ENCODE measurements around the gene HSFX3.
A peak's percentile ranks its signal among the peaks of the same experiment; 100 is the strongest.

HSFX3 gene

GRCh38 chrX:149517308-149517707, 32.4 kb downstream of the HSFX3 start:
- DNase-seq (ENCODE audit: low spot score) = no peak

- no peak for DNase-seq (ENCODE audit: low spot score)
These were observed 33.1 kb downstream of the HSFX3 start for GRCh38 chrX:149516604-149517003.

GRCh38 chrX:149515954-149516602, 33.6 kb downstream of the HSFX3 start:
- DNase-seq (ENCODE audit: low spot score) = no peak

- DNase-seq (ENCODE audit: low spot score) = peak; percentile 21
These were observed 35.8 kb downstream of the HSFX3 start for GRCh38 chrX:149513825-149514428.

- DNase-seq (ENCODE audit: low spot score) = peak; percentile 72
These were observed 37.4 kb downstream of the HSFX3 start for GRCh38 chrX:149512225-149512885.

- no peak for DNase-seq (ENCODE audit: low spot score)
These were observed 38.6 kb downstream of the HSFX3 start for GRCh38 chrX:149511081-149511480.

- DNase-seq (ENCODE audit: low spot score) = peak; percentile 21
These were observed 39.3 kb downstream of the HSFX3 start for GRCh38 chrX:149510386-149510785.

- DNase-seq (ENCODE audit: low spot score) = no peak
These were observed 41.3 kb downstream of the HSFX3 start for GRCh38 chrX:149508467-149508866.

- DNase-seq (ENCODE audit: low spot score) = no peak
These were observed 43.4 kb downstream of the HSFX3 start for GRCh38 chrX:149506349-149506748.

GRCh38 chrX:149505671-149506070, 44.1 kb downstream of the HSFX3 start:
- no peak for DNase-seq (ENCODE audit: low spot score)

GRCh38 chrX:149504915-149505651, 44.6 kb downstream of the HSFX3 start, which contains the start of gene IDS:
Gene IDS, minus strand, starts transcription at chrX:149505306. Its CDS starts 169 bp downstream, at chrX:149505137.
- DNase-seq (ENCODE audit: low spot score) = peak; percentile 90

- peak; percentile 85 for DNase-seq (ENCODE audit: low spot score)
These were observed 45.4 kb downstream of the HSFX3 start for GRCh38 chrX:149504226-149504914.

GRCh38 chrX:149503446-149503845, 46.3 kb downstream of the HSFX3 start:
- peak; percentile 82 for DNase-seq (ENCODE audit: low spot score)

GRCh38 chrX:149502923-149503322, 46.8 kb downstream of the HSFX3 start:
- DNase-seq (ENCODE audit: low spot score) = peak; percentile 46

GRCh38 chrX:149499766-149500165, 50.0 kb downstream of the HSFX3 start:
- DNase-seq (ENCODE audit: low spot score) = no peak

GRCh38 chrX:149498767-149499166, 51.0 kb downstream of the HSFX3 start:
- no peak for DNase-seq (ENCODE audit: low spot score)

Measured in CD4-positive, alpha-beta T cell treated with Interleukin-2 at 100 ng/mL for 4 hours (primary cell).